GM12872 (cell line): ENCODE measurements around the gene CCDC54.

Source experiments
- CTCF ChIP-seq: IDR thresholded peaks from 3 replicates; pipeline ENCODE4 v1.5.1; 2011; ENCODE audit warnings: low read depth, mild to moderate bottlenecking, low read length, moderate library complexity; ENCODE audit not compliant: insufficient read depth

Gene CCDC54

GRCh38 chr3:107356706-107357105 is 20.5 kb upstream of the CCDC54 start:
- no peak for TF ChIP-seq CTCF

GRCh38 chr3:107361633-107362032 is 15.6 kb upstream of the CCDC54 start:
- no peak for TF ChIP-seq CTCF

- TF ChIP-seq CTCF = no peak
Observed at GRCh38 chr3:107365051-107365450, 12.2 kb upstream of the CCDC54 start.

GRCh38 chr3:107366766-107367165 is 10.5 kb upstream of the CCDC54 start:
- TF ChIP-seq CTCF = no peak

GRCh38 chr3:107367353-107367752 is 9.9 kb upstream of the CCDC54 start:
- no peak for TF ChIP-seq CTCF

- TF ChIP-seq CTCF = no peak
Observed at GRCh38 chr3:107368654-107369398, 8.4 kb upstream of the CCDC54 start.

GRCh38 chr3:107369791-107370190 is 7.4 kb upstream of the CCDC54 start:
- no peak for TF ChIP-seq CTCF
